IPS-20b (cell line): ENCODE measurements around the gene KIF21A.

Experiments used
- H3K27ac ChIP-seq: one replicate; pipeline ENCODE4 v1.5.1; 2013; ENCODE audit warnings: low read length
- H3K27me3 ChIP-seq: 2 replicates; pipeline ENCODE4 v1.6.1; 2013; ENCODE audit warnings: mild to moderate bottlenecking, low read length, inconsistent platforms; ENCODE audit not compliant: insufficient read depth
- H3K36me3 ChIP-seq: 2 replicates; pipeline ENCODE4 v1.6.1; 2013; ENCODE audit warnings: low read depth, mild to moderate bottlenecking, inconsistent platforms, low read length, moderate library complexity; ENCODE audit not compliant: insufficient read depth
- H3K4me1 ChIP-seq: 2 replicates; pipeline ENCODE4 v1.6.1; 2013; ENCODE audit warnings: mild to moderate bottlenecking, control low read depth, inconsistent platforms, low read length, moderate library complexity; ENCODE audit not compliant: insufficient read depth
- H3K4me3 ChIP-seq: 2 replicates; pipeline ENCODE4 v1.5.1; 2013; ENCODE audit warnings: mild to moderate bottlenecking, low read length, inconsistent platforms
- H3K9ac ChIP-seq: 2 replicates; pipeline ENCODE4 v1.6.1; 2013; ENCODE audit warnings: low read depth, mild to moderate bottlenecking, inconsistent platforms, low read length, moderate library complexity
- H3K9me3 ChIP-seq: 2 replicates; pipeline ENCODE4 v1.6.1; 2013; ENCODE audit warnings: mild to moderate bottlenecking, low read depth, low read length, inconsistent platforms; ENCODE audit not compliant: insufficient read depth

Gene KIF21A

GRCh38 chr12:39354955-39355354 is 88.0 kb downstream of the KIF21A start:
- Histone ChIP-seq H3K9ac (no peak overlapping the region), H3K27ac (no peak overlapping the region), H3K27me3 (no peaks in the 10 kb centered on the region), H3K4me1 (no peaks in the 10 kb centered on the region), H3K9me3 (no peaks in the 10 kb centered on the region), H3K4me3 (no peak overlapping the region), H3K36me3 (peaks cover 36% of the 10 kb centered on the region)

DNA sequence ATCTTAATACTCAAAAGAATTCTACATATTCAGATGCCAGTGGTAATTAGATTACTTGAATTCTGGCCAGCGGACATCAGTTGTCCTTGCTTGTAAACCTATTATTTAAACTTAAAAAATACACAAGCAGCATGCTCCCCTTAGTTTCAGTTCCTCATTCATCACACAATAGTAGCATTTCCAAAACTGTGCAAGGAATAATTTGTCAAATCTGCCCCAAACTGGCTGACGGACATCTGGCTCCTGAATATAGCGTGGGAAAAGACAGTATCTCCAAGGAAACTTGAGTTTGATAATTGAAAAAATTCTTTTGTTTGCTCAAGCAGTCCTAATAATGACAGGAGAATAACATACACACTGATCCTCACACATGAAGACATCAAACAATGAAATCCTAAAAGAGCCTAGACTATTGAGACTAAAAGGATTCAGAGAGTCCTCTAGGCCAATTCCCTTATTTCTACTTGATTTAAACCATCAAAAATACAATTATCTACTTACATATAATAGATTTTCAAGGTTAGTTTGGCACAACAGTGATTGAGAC is 90.4 kb downstream of the KIF21A start:
- Histone ChIP-seq H3K4me3 (no peak overlapping the region), H3K36me3 (peaks cover 30% of the 10 kb centered on the region; the same call in 1 of the 2 replicates), H3K27ac (no peak overlapping the region), H3K4me1 (peaks cover 9% of the 10 kb centered on the region; the same call in 1 of the 2 replicates), H3K27me3 (no peaks in the 10 kb centered on the region), H3K9me3 (no peaks in the 10 kb centered on the region), H3K9ac (no peak overlapping the region)

GRCh38 chr12:39351153-39351552 is 91.8 kb downstream of the KIF21A start:
- Histone ChIP-seq H3K4me3 (no peak overlapping the region), H3K9me3 (no peaks in the 10 kb centered on the region), H3K27ac (no peak overlapping the region), H3K27me3 (no peaks in the 10 kb centered on the region), H3K9ac (no peak overlapping the region), H3K4me1 (peaks cover 9% of the 10 kb centered on the region; the same call in 1 of the 2 replicates), H3K36me3 (peaks cover 19% of the 10 kb centered on the region; the same call in 1 of the 2 replicates)

DNA sequence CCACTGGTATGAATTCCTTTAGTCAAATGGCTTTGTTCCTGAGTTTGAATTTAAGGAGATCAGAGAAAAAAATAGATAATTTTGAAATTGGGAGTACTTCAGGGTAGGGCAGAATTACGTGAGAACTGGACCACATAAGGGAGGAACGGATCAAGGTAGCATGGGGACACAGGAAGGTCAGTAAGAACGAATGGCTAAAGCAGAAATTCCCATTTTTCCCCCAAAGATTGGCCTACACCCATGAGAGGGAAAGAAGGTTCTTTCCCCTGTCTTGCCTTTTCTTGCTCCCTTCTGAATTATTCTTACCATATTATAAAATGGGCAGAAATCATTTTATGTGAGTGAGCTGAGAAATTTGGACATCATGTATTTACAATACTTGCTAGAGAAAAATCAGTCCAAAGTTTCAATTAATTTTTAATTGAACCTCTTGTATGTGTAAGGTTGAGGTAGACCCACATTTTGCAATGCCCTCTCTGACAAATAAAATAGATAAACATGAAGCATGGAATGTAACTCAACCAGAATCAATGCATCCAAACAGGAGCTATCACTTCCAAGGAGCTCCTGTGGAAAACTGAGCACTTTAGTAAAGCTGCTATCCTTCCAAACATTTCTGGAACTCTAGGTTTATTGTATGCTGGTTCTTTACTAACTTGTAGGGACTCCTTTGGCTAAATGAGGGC is 93.8 kb downstream of the KIF21A start:
- no peaks in the 10 kb centered on the region for H3K27me3 ChIP-seq
- H3K4me3 ChIP-seq = no peak overlapping the region

GRCh38 chr12:39348523-39348922 is 94.4 kb downstream of the KIF21A start:
- Histone ChIP-seq H3K27me3 (no peaks in the 10 kb centered on the region), H3K9ac (no peak overlapping the region), H3K4me1 (peaks cover 13% of the 10 kb centered on the region; the same call in 1 of the 2 replicates), H3K4me3 (no peak overlapping the region), H3K27ac (no peak overlapping the region), H3K9me3 (no peaks in the 10 kb centered on the region), H3K36me3 (peaks cover 14% of the 10 kb centered on the region; the same call in 1 of the 2 replicates)

More for the DNA sequence above, 93.8 kb downstream of the KIF21A start:
- Histone ChIP-seq H3K9me3 (no peaks in the 10 kb centered on the region), H3K9ac (no peak overlapping the region), H3K27ac (no peak overlapping the region), H3K36me3 (peaks cover 14% of the 10 kb centered on the region; the same call in 1 of the 2 replicates), H3K4me1 (peaks cover 13% of the 10 kb centered on the region; the same call in 1 of the 2 replicates)

DNA sequence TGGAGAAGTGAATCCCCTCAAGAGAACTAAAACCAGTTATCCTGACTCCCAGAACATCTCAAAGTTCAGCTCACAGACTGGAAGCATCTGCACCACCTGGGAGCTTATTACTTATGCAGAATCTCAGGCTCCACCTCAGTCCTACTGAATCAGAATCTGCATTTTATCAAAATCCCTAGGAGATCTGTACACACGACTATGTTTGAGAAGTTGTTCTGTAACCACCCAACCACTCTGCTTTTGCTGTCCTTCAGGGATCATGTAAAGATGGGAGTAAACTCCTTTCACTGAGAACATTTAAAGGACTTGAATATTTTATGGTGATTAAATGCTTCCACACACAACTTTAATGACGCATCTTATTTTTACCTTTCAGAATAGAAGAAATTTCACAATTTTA is 98.0 kb downstream of the KIF21A start:
- Histone ChIP-seq H3K9ac (no peak overlapping the region), H3K36me3 (peaks cover 23% of the 10 kb centered on the region; the same call in 1 of the 2 replicates), H3K4me1 (peaks cover 13% of the 10 kb centered on the region; the same call in 1 of the 2 replicates), H3K4me3 (no peak overlapping the region), H3K27me3 (no peaks in the 10 kb centered on the region), H3K9me3 (no peaks in the 10 kb centered on the region), H3K27ac (no peak overlapping the region)

GRCh38 chr12:39343665-39344064 is 99.3 kb downstream of the KIF21A start:
- H3K27me3 ChIP-seq = no peaks in the 10 kb centered on the region
- no peak overlapping the region for H3K27ac ChIP-seq
- H3K36me3 ChIP-seq = peaks cover 26% of the 10 kb centered on the region; the same call in 1 of the 2 replicates
- H3K9me3 ChIP-seq = no peaks in the 10 kb centered on the region
- H3K4me1 ChIP-seq = peaks cover 9% of the 10 kb centered on the region; the same call in 1 of the 2 replicates
- no peak overlapping the region for H3K4me3 ChIP-seq
- no peak overlapping the region for H3K9ac ChIP-seq

DNA sequence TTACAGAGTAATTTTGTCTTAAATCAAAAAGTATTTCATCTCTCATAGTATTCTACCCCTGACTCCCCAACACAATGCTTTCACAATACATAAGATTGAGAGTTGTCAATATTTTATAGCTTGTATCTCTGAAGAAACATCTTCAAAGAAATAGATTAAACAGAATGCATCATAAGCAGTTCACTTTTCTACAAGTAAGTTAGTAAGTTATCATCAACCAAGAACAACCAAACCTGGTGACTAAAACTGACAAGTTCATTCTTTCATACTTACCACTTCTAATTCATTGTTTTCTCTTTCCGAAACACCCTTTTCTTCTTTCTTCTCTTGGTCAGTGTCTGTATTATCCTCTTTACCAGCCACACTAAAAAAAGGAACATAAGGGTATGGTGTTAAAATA is 101.2 kb downstream of the KIF21A start:
- Histone ChIP-seq H3K9me3 (no peaks in the 10 kb centered on the region), H3K27me3 (no peaks in the 10 kb centered on the region), H3K36me3 (peaks cover 32% of the 10 kb centered on the region; the same call in 1 of the 2 replicates), H3K4me1 (peaks cover 4% of the 10 kb centered on the region; the same call in 1 of the 2 replicates), H3K27ac (no peak overlapping the region), H3K9ac (no peak overlapping the region), H3K4me3 (no peak overlapping the region)

GRCh38 chr12:39341179-39341578 is 101.7 kb downstream of the KIF21A start:
- peaks cover 4% of the 10 kb centered on the region; the same call in 1 of the 2 replicates for H3K4me1 ChIP-seq
- no peak overlapping the region for H3K9ac ChIP-seq
- H3K27ac ChIP-seq = no peak overlapping the region
- H3K4me3 ChIP-seq = no peak overlapping the region
- H3K36me3 ChIP-seq = peaks cover 33% of the 10 kb centered on the region; the same call in 1 of the 2 replicates
- no peaks in the 10 kb centered on the region for H3K9me3 ChIP-seq
- H3K27me3 ChIP-seq = no peaks in the 10 kb centered on the region

GRCh38 chr12:39332661-39333175 is 110.2 kb downstream of the KIF21A start:
- Histone ChIP-seq H3K36me3 (peaks cover 47% of the 10 kb centered on the region), H3K4me3 (no peak overlapping the region), H3K27ac (no peak overlapping the region), H3K4me1 (no peaks in the 10 kb centered on the region), H3K9ac (no peak overlapping the region), H3K27me3 (no peaks in the 10 kb centered on the region), H3K9me3 (no peaks in the 10 kb centered on the region)

GRCh38 chr12:39331539-39332261 is 111.2 kb downstream of the KIF21A start:
- peaks cover 44% of the 10 kb centered on the region for H3K36me3 ChIP-seq
- no peak overlapping the region for H3K4me3 ChIP-seq
- H3K27ac ChIP-seq = no peak overlapping the region
- H3K9ac ChIP-seq = no peak overlapping the region
- H3K9me3 ChIP-seq = no peaks in the 10 kb centered on the region
- no peaks in the 10 kb centered on the region for H3K4me1 ChIP-seq
- no peaks in the 10 kb centered on the region for H3K27me3 ChIP-seq
